ENCODE results near the gene ATIC. TPM values are rescaled to one million over a fixed set of nuclear protein-coding genes. Genes with fewer than 3 reads are reported as not detected.

Gene ATIC
- polyA plus RNA-seq, 1 experiment: 83.0 TPM

DNA sequence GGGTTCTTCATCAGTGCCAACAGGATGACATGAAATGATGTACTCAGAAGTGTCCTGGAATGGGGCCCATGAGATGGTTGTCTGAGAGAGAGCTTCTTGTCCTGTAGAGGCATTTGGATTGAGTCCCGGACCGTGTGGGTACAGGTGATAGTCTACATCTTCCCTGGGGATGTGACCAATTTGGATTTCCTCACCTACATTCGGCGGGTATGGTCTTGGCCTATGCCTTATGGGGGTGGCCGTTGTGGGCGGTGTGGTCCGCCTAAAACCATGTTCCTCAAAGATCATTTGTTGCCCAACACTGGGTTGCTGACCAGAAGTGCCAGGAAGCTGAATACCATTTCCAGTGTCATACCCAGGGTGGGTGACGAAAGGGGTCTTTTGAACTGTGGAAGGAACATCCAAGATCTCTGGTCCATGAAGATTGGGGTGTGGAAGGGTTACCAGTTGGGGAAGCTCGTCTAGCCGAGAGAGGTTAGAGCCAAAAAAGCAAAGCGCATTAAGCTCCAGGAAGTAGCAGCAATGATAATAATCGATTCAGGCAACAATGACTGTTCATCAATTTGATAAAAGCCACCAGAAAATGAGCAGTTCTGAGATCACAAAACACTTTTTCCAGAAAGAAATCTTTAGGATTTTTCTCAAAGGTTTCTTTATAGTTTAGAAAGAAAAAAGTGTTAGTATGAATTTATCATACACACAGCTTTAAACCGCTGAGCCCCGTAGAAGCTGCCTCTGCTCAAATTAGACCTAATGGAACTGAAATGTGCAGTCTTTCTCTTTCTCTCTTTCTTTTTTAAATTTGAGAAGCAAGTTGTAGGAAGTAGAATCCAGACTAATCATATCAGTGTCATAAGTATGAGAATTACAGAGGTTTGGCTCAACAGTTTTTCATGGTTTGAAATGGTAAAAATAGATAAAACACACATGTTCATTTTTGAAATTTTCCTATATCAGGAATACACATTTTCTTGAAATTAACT lies 60.3 kb downstream of the ATIC start:
- TF ChIP-seq, protein P1, sequence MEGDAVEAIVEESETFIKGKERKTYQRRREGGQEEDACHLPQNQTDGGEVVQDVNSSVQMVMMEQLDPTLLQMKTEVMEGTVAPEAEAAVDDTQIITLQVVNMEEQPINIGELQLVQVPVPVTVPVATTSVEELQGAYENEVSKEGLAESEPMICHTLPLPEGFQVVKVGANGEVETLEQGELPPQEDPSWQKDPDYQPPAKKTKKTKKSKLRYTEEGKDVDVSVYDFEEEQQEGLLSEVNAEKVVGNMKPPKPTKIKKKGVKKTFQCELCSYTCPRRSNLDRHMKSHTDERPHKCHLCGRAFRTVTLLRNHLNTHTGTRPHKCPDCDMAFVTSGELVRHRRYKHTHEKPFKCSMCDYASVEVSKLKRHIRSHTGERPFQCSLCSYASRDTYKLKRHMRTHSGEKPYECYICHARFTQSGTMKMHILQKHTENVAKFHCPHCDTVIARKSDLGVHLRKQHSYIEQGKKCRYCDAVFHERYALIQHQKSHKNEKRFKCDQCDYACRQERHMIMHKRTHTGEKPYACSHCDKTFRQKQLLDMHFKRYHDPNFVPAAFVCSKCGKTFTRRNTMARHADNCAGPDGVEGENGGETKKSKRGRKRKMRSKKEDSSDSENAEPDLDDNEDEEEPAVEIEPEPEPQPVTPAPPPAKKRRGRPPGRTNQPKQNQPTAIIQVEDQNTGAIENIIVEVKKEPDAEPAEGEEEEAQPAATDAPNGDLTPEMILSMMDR (IDR thresholded peaks at IDR 0.05; ENCODE audit: insufficient read depth, low read depth, low read length): no peak
- peaks cover 35% of the 10 kb centered on the region for H3K36me3 ChIP-seq (ENCODE audit: control insufficient read depth, insufficient read depth, low read length)
- no peak overlapping the region for H3K4me3 ChIP-seq (ENCODE audit: low read depth, low read length)
- H3K27me3 ChIP-seq (ENCODE audit: control insufficient read depth, insufficient read depth, low read length): no peaks in the 10 kb centered on the region
- POLR2A ChIA-PET: no interaction called here
- CTCF ChIA-PET: interaction anchor here (0.8 to 1.3 kb wide), 2 partner anchors 10 to 559 kb away, joined by 4 to 5 read pairs; no protein-coding TSS in a partner anchor
- no peak for DNase-seq (ENCODE audit: low read depth)

DNA sequence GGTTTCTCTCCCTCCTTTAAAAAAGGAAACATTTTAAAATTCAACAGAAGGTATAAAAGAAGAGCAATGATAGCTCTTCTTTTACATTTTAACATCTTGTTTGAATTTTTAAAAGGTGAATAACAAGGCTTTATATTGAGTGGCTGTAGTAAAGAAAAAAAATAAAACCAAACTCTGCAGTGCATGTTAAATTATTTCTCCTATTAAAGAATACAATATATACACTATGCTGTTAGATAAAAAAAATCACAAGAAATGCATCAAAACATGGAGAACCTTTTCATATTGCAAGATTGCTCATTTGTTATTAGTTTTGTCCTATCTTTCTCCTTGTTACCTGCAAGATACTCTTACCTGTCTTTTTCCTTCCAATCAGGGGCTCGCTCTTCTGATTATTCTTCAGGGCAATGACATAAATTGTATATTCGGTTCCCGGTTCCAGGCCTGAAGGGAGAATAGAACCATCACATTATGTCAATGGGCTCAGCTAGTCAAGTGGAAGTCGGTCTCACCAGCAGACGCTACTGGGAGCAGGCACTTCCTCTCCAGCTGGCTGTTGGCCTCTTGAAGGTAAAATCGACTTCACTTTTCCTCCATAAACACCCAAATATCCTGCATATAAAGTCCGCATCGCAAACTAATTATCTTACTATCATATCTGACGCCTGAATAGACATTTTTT lies 61.2 kb downstream of the ATIC start:
- H3K36me3 ChIP-seq (ENCODE audit: control insufficient read depth, insufficient read depth, low read length): peaks cover 36% of the 10 kb centered on the region
- ChIA-PET POLR2A (no interaction called here), CTCF (interaction anchor here (1.3 kb wide), 1 partner anchor 558 kb away, joined by 5 read pairs; no protein-coding TSS in a partner anchor)
- no peak overlapping the region for H3K4me3 ChIP-seq (ENCODE audit: low read depth, low read length)
- no peak for DNase-seq (ENCODE audit: low read depth)
- TF ChIP-seq, protein P1 (IDR thresholded peaks at IDR 0.05; ENCODE audit: insufficient read depth, low read depth, low read length): no peak
- no peaks in the 10 kb centered on the region for H3K27me3 ChIP-seq (ENCODE audit: control insufficient read depth, insufficient read depth, low read length)

DNA sequence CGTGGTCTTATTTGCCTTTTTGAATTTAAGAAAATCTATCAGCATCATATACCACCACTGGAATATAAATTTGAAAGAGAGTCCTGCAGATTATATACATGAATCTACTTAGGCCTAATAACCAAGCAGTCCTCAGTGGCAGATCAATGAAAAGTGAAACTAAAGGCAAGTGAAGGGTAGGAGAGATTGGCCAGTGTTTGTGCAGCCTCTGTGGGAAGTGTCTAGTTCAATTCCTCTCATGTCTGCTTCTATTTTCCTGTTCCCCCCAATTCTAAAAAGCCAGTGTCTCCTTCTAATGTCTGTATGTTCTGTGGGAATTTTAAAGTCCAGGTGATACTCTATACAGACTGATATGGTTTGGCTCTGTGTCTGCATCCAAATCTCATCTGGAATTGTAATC lies 62.1 kb downstream of the ATIC start:
- TF ChIP-seq, protein P1 (IDR thresholded peaks at IDR 0.05; ENCODE audit: insufficient read depth, low read depth, low read length): no peak
- POLR2A ChIA-PET: no interaction called here
- Histone ChIP-seq H3K27me3 (ENCODE audit: control insufficient read depth, insufficient read depth, low read length) (no peaks in the 10 kb centered on the region), H3K4me3 (ENCODE audit: low read depth, low read length) (no peak overlapping the region), H3K36me3 (ENCODE audit: control insufficient read depth, insufficient read depth, low read length) (peaks cover 35% of the 10 kb centered on the region)
- DNase-seq (ENCODE audit: low read depth): no peak
- CTCF ChIA-PET: no interaction called here

DNA sequence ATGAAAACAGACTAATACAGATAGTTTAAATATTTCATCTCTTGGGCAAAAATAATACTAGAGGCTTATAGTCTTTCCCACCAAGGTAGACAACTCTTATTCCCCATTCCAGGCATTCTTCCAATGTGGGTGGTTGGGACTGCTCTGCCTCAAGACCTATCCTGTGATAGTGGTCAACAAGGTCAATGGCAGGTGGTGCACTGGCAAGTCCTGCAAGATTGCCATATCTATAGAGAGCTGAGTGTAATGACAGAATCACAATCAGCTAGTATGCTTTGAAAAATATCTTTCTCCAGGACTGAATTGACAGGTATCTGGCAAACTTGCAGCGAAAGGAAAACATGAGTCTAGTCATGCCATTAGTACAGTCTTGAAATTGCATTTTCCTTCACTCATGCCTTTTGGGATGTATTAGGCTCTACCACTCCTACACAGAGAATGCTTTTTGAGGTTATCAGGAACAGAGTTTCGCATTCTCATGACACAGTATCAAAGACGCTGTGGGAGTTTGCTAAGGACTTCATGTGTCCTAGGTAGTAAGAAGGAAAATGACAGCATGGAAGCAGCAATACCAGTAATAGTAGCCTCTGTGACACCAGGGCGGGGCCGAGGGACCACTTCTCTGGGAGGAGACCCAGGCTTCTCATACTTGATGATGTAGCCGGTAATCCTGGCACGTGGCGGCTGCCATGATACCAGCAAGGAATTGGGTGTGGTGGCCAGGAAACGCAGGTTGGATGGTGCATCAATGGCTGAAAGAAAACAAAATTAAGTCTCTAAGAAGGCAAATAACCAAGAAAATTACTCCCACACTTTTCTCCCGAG lies 63.0 kb downstream of the ATIC start:
- Histone ChIP-seq H3K27me3 (ENCODE audit: control insufficient read depth, insufficient read depth, low read length) (no peaks in the 10 kb centered on the region), H3K4me3 (ENCODE audit: low read depth, low read length) (no peak overlapping the region), H3K36me3 (ENCODE audit: control insufficient read depth, insufficient read depth, low read length) (peaks cover 35% of the 10 kb centered on the region)
- DNase-seq (ENCODE audit: low read depth): no peak
- POLR2A ChIA-PET: no interaction called here
- CTCF ChIA-PET: no interaction called here
- TF ChIP-seq, protein P1 (IDR thresholded peaks at IDR 0.05; ENCODE audit: insufficient read depth, low read depth, low read length): no peak

Data from BJ (cell line).